ENCODE measurements around the gene ATP6AP1. TPM values are rescaled to one million over a fixed set of nuclear protein-coding genes. Genes with fewer than 3 reads are reported as not detected.

ATP6AP1 gene
- total RNA-seq, 1 experiment from 2014 or later, result 112 TPM

DNA sequence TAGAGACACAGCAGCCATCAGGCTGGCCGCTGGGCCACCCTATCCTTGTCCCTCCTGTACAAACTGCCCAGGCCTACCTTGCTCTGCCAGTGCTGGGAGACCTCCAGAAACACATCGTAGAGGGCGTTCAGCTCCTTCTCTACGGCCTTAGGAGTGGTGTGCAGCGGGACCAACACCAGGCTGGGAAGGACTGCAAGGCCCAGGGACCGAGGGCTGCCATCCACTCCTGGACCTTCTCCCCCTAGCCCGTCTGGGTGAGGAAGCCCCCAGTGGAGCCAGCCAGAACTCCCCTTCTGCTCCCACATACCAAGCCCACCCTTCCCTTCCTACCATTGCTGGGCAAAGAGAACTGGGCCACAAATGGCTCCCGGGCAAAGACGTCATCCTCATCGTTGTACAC lies 25.3 kb upstream of the ATP6AP1 start:
- Histone ChIP-seq H3K4me3 (ENCODE audit: low read depth, low read length) (no peak overlapping the region), H3K27me3 (replicated peaks; ENCODE audit: control insufficient read depth, insufficient read depth, low read length) (no peaks in the 10 kb centered on the region), H3K9me3 (no peaks in the 10 kb centered on the region), H3K4me1 (peaks cover 21% of the 10 kb centered on the region), H3K36me3 (ENCODE audit: control insufficient read depth, insufficient read depth, low read length) (peaks cover 5% of the 10 kb centered on the region)
- Mint-ChIP-seq H3K27ac (ENCODE audit: unreplicated experiment) (no peak overlapping the region), H3K4me1 (ENCODE audit: low read depth, unreplicated experiment) (peaks cover 8% of the 10 kb centered on the region), H3K4me3 (ENCODE audit: unreplicated experiment) (no peak overlapping the region), H3K36me3 (ENCODE audit: insufficient read depth, unreplicated experiment) (peaks cover 57% of the 10 kb centered on the region), H3K27me3 (ENCODE audit: insufficient read depth, unreplicated experiment) (no peaks in the 10 kb centered on the region), H3K9me3 (ENCODE audit: unreplicated experiment) (no peaks in the 10 kb centered on the region)
- CTCF ChIA-PET, result interaction anchor here (1.2 kb wide), 1 partner anchor 30 kb away, joined by 4 read pairs; no protein-coding TSS in a partner anchor
- POLR2A ChIA-PET, result no interaction called here
- no TSS peak for BruUV-seq (replicated peaks)
- intact Hi-C loops (cut with micrococcal nuclease; ENCODE audit: unreplicated experiment), result no loop called here
- DNase-seq, result no peak
- TF ChIP-seq, protein P1, sequence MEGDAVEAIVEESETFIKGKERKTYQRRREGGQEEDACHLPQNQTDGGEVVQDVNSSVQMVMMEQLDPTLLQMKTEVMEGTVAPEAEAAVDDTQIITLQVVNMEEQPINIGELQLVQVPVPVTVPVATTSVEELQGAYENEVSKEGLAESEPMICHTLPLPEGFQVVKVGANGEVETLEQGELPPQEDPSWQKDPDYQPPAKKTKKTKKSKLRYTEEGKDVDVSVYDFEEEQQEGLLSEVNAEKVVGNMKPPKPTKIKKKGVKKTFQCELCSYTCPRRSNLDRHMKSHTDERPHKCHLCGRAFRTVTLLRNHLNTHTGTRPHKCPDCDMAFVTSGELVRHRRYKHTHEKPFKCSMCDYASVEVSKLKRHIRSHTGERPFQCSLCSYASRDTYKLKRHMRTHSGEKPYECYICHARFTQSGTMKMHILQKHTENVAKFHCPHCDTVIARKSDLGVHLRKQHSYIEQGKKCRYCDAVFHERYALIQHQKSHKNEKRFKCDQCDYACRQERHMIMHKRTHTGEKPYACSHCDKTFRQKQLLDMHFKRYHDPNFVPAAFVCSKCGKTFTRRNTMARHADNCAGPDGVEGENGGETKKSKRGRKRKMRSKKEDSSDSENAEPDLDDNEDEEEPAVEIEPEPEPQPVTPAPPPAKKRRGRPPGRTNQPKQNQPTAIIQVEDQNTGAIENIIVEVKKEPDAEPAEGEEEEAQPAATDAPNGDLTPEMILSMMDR (IDR thresholded peaks at IDR 0.05; ENCODE audit: insufficient read depth in 1 of 2, low read depth in 1 of 2, low read length in 1 of 2, severe bottlenecking in 1 of 2, unreplicated experiment in 1 of 2), result no peak

DNA sequence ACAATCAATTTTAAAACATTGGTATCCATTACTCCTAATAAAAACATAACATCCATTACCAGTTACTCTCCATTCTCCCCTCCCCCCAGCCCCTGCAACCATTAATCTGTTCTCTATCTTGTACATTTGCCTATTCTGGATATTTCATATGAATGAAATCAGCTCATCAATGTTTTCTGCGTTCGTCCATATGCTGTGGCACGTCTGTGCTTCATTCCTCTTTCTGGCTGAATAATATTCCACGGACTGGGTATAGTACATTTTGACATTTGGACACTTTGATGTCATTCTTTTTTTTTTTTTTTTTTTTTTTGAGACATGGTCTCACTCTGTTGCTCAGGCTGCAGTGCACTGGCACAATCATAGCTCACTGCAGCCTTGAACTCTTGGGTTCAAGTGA lies 24.6 kb upstream of the ATP6AP1 start:
- ChIA-PET CTCF (interaction anchor here (0.7 kb wide), 1 partner anchor 129 kb away, joined by 4 read pairs; no protein-coding TSS in a partner anchor), POLR2A (no interaction called here)
- DNase-seq, result no peak
- Mint-ChIP-seq H3K27me3 (ENCODE audit: insufficient read depth, unreplicated experiment) (no peaks in the 10 kb centered on the region), H3K27ac (ENCODE audit: unreplicated experiment) (no peak overlapping the region), H3K9me3 (ENCODE audit: unreplicated experiment) (no peaks in the 10 kb centered on the region), H3K4me1 (ENCODE audit: low read depth, unreplicated experiment) (peaks cover 8% of the 10 kb centered on the region), H3K36me3 (ENCODE audit: insufficient read depth, unreplicated experiment) (peaks cover 50% of the 10 kb centered on the region), H3K4me3 (ENCODE audit: unreplicated experiment) (no peak overlapping the region)
- TF ChIP-seq, protein P1 (IDR thresholded peaks at IDR 0.05; ENCODE audit: insufficient read depth in 1 of 2, low read depth in 1 of 2, low read length in 1 of 2, severe bottlenecking in 1 of 2, unreplicated experiment in 1 of 2), result no peak
- BruUV-seq (replicated peaks), result no TSS peak
- no peaks in the 10 kb centered on the region for H3K9me3 ChIP-seq
- H3K4me1 ChIP-seq, result peaks cover 21% of the 10 kb centered on the region
- H3K27me3 ChIP-seq (replicated peaks; ENCODE audit: control insufficient read depth, insufficient read depth, low read length), result no peaks in the 10 kb centered on the region
- no peak overlapping the region for H3K4me3 ChIP-seq (ENCODE audit: low read depth, low read length)
- intact Hi-C loops (cut with micrococcal nuclease; ENCODE audit: unreplicated experiment), result no loop called here
- peaks cover 5% of the 10 kb centered on the region for H3K36me3 ChIP-seq (ENCODE audit: control insufficient read depth, insufficient read depth, low read length)

DNA sequence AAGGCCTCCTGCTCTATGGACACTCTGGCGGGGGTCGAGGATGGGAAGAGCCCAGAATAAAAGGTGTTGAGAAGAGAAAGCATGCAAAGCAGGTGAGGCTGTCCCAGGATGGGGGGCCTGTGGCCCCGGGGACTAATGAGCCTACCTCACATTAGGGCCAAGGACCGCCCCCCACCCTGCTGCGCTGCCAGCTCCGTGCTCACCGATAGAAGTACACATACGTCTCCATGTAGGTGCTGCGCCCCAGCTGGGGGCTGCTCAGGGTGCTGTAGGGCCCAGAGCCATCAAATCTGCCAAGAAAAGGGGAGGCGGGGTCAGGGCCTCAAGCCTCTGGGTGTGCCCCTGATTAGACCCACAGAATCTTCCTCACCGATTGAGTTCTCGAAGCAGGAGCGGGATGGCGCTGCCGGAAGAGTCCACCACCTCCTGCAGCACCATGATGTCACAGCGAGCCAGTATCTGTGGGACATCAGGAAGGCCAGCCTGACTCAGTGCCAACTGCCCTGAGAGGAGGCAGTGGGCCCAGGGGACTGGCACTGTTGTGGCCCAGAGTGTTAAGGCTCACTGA lies 23.8 kb upstream of the ATP6AP1 start:
- ChIA-PET POLR2A (no interaction called here), CTCF (no interaction called here)
- DNase-seq, result no peak
- H3K4me3 ChIP-seq (ENCODE audit: low read depth, low read length), result no peak overlapping the region
- no peaks in the 10 kb centered on the region for H3K27me3 Mint-ChIP-seq (ENCODE audit: insufficient read depth, unreplicated experiment)
- H3K4me3 Mint-ChIP-seq (ENCODE audit: unreplicated experiment), result no peak overlapping the region
- peaks cover 42% of the 10 kb centered on the region for H3K36me3 Mint-ChIP-seq (ENCODE audit: insufficient read depth, unreplicated experiment)
- peaks cover 3% of the 10 kb centered on the region for H3K36me3 ChIP-seq (ENCODE audit: control insufficient read depth, insufficient read depth, low read length)
- TF ChIP-seq, protein P1 (IDR thresholded peaks at IDR 0.05; ENCODE audit: insufficient read depth in 1 of 2, low read depth in 1 of 2, low read length in 1 of 2, severe bottlenecking in 1 of 2, unreplicated experiment in 1 of 2), result no peak
- H3K27ac Mint-ChIP-seq (ENCODE audit: unreplicated experiment), result no peak overlapping the region
- H3K9me3 ChIP-seq, result no peaks in the 10 kb centered on the region
- intact Hi-C loops (cut with micrococcal nuclease; ENCODE audit: unreplicated experiment), result no loop called here
- H3K4me1 ChIP-seq, result peaks cover 22% of the 10 kb centered on the region
- no TSS peak for BruUV-seq (replicated peaks)
- peaks cover 7% of the 10 kb centered on the region for H3K4me1 Mint-ChIP-seq (ENCODE audit: low read depth, unreplicated experiment)
- H3K27me3 ChIP-seq (replicated peaks; ENCODE audit: control insufficient read depth, insufficient read depth, low read length), result no peaks in the 10 kb centered on the region
- no peaks in the 10 kb centered on the region for H3K9me3 Mint-ChIP-seq (ENCODE audit: unreplicated experiment)
